ENCODE results near the gene TGFA.

- TF ChIP-seq CTCF (IDR thresholded peaks at IDR 0.05) (no peak), POLR2AphosphoS5 (IDR thresholded peaks at IDR 0.05; ENCODE audit: low read depth, low read length) (no peak), REST (IDR thresholded peaks at IDR 0.05; ENCODE audit: insufficient read depth in 1 of 2, low read depth in 2 of 2, low read length in 1 of 2) (no peak), TCF7L2 (IDR thresholded peaks at IDR 0.05; ENCODE audit: low read depth, low read length) (no peak), SIN3A (IDR thresholded peaks at IDR 0.05; ENCODE audit: borderline replicate concordance, insufficient read depth, low read depth, low read length) (no peak)
Measured at GRCh38 chr2:70499253-70499652, 54.4 kb downstream of the TGFA start.
